Hippocampal formation (tissue), 2 donors: ENCODE measurements around the gene DIP2C.
"Not testable (repeated sequence)": the region's sequence is repeated elsewhere in the genome, so short reads cannot be mapped to it uniquely, and the experiment has no call there.

Source experiments
- DNase-seq, 2 donors: peaks; one replicate each; lab custom pipeline; 2025; lab: John Stamatoyannopoulos, UW

DIP2C gene

GRCh38 chr10:479706-480497 lies 209.6 kb downstream of the DIP2C start:
- not testable (repeated sequence) for DNase-seq

DNA sequence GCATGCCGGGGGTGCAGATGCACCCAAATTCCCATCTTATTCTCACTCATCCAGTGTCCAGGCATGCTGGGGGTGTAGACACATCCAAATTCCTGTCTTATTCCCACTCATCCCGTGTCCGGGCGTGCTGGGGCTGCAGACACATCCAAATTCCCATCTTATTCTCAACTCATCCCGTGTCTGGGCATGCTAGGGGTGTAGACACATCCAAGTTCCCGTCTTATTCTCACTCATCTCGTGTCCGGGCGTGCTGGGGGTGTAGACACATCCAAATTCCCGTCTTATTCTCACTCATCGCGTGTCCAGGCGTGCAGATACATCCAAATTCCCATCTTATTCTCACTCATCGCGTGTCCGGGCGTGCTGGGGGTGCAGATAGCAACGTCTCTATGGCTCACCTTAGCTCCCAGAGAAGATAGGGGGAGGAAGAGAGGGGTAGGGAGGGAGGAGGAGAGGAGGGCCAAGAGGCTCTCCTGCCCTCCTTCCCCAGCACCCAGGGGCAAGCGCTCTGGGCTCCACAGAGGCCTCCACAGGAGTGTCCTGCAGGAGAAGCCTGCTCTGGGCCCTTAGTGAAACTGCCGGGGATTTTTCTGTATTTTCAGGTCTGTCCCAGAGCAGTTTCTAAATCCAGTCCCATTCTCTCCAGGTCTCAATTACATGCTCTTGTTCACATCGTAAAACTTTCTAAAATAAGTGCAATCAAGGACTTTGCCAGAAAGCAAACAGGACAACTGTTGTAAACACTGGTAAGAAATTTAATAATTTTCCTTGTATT lies 210.8 kb downstream of the DIP2C start:
- no peak for DNase-seq

DNA sequence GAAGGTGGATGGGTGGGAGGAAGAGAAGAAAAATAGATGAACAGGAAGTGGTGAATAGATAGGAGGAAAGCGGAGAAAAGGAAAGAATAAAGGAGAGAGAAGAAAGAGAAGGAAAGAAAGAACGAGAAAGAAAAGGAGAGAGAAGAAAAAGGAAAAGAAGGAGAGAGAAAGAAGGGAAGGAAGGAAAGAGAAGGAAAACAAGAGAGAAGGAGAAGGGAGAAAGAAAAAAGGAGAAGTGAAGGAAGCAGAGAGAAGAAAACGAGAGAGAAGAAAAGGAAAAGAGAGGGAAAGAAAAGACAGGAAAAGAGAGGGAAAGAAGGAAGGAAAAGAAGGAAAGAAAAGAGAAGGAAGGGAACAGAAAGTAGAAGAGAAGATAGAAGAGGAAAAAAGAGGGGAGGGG lies 211.8 kb downstream of the DIP2C start:
- DNase-seq = no peak

GRCh38 chr10:476455-476780 lies 213.1 kb downstream of the DIP2C start:
- no peak for DNase-seq

- no peak for DNase-seq
Measured at GRCh38 chr10:475709-476454, 213.6 kb downstream of the DIP2C start.

- DNase-seq = no peak
Measured at GRCh38 chr10:474946-475345, 214.5 kb downstream of the DIP2C start.

GRCh38 chr10:474406-474805 lies 215.1 kb downstream of the DIP2C start:
- no peak for DNase-seq

GRCh38 chr10:472241-472910 lies 217.1 kb downstream of the DIP2C start:
- DNase-seq = no peak

GRCh38 chr10:470339-471003 lies 219.0 kb downstream of the DIP2C start:
- DNase-seq = no peak

DNA sequence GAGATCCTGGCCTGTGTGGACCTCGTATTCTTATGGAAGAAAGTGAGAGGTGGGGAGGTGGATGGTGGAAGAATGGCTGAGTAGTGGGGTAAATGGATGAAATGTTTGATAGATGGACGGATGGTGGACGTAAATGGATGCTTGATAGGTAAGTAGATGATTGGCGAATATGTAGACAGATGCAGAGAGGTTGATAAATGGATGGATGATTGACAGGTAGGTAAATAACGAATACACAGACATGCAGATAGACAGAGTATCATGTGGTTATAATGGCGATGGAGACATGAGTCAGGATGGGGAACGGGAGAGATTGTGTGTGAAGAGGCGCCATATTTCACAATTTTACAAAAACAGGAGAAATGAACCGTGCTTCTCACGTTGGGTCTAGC lies 219.5 kb downstream of the DIP2C start:
- DNase-seq = no peak

DNA sequence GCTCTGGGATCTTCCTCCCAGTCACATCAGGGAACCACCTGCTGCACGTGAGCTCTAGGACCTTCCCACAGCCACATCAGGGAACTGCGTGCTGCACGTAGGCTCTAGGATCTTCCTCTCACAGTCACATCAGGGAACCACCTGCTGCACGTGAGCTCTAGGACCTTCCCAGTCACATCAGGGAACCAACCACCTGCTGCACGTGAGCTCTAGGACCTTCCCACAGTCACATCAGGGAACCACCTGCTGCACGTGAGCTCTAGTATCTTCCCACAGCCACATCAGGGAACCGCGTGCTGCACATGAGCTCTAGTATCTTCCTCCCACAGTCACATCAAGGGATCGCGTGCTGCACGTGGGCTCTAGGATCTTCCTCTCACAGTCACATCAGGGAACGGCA lies 229.7 kb downstream of the DIP2C start:
- no peak for DNase-seq

- no peak for DNase-seq
Measured at GRCh38 chr10:458421-458851, 231.0 kb downstream of the DIP2C start.

DNA sequence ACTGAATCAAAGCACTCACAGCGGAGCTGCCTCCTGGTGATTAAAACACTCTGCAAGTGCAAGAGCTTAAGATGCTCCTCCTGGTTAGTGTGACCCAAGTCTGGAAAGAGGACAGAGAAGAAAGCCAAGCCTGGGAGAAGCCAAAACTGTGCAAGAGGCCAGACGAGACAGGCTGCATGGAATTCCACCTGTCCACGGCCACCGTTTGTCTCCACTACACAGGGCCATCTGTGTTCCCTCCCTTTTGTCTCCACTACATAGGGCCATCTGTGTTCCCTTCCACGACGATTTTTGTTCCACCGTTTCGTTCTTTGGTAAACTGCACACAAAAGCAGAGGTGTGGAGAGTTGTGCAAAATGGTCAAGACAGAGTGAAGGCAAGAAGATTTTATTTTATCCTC lies 233.0 kb downstream of the DIP2C start:
- peak in 1 of 2 donors; percentile 29 for DNase-seq

DNA sequence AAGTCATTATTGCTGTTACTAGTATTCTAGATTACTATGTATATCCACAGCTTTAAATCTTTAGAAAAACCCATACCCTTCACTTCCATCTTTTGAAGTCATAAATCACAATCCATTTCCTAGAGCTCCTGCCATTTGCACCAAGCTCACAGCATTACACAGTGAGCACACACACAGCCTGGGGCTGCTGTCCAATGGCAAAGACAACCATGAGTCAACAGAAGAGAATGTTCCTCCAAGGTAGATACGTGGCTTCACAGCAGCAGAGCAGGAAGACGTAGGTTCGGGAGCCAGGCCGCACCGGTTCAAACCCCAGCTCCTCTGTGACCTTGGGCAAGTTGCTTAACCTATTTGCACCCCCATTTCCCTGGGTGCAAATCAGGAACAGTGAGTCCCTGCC lies 234.6 kb downstream of the DIP2C start:
- DNase-seq = no peak

- no peak for DNase-seq
Measured at GRCh38 chr10:453647-454046, 235.8 kb downstream of the DIP2C start.

DNA sequence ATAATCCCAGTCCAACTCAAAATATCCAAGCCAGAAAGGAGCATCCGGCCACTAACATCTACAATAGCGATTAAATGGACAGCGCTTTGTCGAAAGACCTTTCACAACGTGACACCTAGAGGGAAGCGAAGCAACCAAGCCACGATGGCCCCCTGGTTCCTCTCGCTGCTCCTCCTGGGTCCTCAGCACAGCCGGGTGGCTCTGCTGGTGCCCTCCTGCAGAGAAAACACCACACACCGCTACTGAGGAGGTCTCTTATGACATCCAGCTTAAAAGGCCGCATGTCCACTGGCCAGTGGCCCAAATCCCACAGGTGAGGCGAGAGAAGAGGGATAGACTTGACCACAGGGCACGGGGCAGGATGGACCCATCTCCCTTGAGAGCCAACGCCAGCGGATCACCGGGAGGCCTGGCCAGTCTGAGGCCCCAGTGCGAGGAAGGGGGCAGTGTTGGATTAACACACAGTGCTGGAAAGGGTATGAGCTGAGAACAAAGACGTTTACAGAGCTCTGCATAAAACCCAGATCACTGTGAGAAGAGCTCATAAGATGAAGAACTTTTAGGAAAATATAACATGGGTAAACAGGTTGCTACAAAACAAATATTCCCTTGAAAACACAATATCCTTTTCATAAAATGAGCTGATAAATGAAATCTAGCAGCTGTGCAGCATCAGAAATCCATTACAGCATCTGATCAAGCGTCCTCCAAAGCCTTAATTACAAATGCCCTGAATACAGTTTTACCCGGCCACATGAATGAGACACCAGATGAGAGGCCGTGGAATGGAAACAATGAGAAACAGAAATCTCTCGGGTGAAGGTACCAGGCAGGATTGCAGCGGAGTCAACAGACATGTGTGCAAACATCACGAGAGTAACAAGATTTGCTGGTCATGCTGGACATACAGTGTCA lies 236.7 kb downstream of the DIP2C start:
- peak; percentile 58 to 62 for DNase-seq

GRCh38 chr10:451856-452255 lies 237.6 kb downstream of the DIP2C start:
- DNase-seq = no peak

DNA sequence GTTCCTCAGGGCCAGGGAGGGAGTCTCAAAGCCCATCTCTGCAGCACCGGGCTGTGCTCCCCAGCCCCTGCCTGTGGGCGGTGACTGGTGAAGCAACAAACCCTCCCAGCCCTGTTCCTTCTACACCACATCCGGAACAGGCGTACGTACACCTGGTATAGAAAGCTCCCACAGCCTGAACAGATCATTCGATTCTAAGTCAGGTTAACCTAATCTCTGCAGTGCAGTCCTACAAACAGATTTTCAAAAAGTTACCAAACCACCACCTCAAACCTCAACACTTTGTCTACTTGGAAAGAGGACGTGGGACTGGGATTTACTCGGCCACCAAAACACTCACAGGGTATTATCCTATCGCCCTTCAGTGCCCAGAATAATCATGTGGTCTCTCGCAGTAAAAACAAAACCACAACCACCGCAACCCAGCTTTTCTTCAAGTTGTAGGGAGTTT lies 238.4 kb downstream of the DIP2C start:
- DNase-seq = no peak

DNA sequence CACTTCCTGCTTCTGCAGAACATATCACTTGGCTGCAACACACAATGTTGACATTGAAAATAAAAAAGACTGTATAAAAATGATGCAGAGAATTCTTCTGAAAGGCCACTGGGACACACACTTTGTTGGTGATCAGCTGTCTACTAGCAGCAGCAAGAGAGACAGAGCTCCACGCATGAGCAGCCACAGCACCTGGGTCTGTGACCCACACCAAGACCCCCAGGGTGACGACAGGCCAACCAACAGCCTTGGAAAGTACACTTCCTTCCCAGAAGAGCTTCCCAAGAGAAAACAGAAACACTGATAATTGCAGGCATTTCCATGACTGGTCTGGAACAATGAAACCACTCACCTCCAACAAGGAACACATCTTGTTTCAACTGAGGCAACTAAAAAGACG lies 239.0 kb downstream of the DIP2C start:
- no peak for DNase-seq

- DNase-seq = not testable (repeated sequence)
Measured at GRCh38 chr10:449331-449730, 240.1 kb downstream of the DIP2C start.
